ENCODE data around the gene CD3E.

Gene CD3E

DNA sequence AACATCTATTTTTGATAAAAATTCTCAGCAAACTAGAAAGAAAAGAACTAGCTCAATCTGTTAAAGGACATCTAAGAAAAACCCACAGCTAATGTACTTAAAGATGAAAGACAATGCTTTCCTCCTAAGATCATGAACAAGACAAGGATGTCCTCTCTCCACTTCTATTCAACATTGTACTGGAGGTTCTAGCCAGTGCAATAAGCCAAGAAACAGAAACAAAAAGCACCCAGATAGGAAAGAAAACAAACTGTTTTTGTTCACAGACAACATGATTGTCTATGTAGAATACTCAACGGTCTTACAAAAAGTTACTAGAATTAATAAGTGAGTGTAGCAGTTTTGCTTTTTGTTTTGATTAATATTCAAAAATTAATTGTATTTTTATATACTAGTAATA is 30.2 kb downstream of the CD3E start:
- no peak for DNase-seq

DNA sequence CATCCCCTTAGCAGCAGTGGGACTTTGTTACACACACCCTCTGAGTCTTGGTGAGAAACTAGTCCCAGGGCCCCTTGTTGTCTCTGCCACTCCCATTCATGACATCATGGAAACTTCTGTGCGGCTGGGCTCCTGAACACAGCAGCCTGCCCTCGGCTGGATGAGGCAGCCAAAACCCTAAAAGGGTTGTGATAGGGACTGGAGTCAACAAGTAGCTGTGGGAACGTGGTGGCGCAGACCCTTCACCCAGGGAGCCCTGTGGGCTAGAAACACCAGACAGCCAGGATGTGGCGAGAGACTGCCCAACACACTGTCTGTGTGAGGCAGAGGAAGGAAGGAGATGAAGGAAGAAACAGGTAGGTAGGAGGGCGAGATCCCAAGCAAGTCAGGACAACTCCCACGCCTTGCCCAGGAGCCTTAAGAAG is 34.1 kb downstream of the CD3E start:
- DNase-seq = no peak

DNA sequence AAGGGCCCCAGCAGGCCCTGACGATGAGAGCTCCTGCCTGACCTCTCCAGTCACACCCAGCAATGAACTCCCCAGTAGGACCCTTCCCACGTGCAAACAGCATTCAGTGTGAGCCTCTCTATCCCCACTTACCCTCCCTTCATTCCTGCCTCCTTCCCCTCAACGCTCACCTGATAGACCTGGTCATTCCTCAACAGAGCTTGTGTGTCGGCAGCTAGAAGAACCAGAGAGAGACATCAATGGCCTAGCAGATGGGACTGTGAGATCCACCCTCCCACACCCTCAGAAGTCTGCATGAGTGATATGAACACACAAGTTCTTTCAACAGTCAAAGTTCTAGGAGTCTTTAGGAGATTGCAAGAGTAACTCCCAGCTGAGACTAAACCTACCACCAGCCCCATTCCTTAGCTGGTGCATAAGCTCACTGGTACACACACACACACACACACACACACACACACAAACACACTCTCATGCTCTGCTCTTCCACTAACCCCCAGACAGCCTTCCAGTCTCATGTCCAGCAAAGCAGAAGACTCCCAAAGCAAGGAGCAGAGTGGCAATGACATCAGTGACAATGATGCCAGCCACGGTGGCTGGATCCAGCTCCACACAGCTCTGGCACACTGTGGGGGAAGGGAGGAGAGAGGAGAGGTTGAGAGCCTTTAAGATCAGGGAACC is 34.9 kb downstream of the CD3E start:
- DNase-seq = no peak

DNA sequence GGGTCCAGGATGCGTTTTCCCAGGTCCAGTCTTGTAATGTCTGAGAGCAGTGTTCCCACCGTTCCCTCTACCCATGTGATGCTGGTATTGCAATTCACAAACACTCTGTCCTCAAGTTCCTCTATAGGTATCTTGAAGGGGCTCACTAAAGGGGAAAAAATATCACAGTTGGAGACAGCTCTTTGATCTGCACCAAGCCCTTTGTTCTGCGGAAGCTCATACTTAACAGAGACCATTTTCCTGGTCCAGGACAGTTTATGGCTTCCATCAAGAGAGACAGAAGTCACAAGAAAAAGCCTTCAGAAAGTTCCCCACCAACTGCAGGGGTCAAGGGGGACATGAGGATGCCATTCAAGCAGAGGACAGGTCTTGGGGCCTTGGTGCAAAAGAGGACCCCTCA is 35.9 kb downstream of the CD3E start:
- DNase-seq = no peak

DNA sequence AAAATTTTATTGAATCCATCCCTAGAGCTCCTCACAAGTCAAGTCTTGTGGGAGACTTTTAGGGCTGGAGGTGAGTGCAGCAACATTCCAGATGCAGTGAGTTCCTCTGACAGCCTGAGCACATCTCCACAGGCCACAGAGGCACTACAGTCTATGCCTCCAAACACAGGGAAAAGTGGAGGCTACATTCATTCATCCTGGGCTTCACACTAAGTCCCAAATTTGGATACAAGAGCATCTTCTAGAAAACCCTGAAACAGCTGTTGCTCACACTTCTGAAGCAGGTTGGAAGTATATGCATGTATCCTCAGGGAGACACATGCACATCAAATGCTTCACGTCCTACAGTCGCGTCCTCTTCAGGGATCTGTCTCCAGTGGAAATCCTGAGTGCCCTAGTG is 36.7 kb downstream of the CD3E start:
- DNase-seq = no peak

DNA sequence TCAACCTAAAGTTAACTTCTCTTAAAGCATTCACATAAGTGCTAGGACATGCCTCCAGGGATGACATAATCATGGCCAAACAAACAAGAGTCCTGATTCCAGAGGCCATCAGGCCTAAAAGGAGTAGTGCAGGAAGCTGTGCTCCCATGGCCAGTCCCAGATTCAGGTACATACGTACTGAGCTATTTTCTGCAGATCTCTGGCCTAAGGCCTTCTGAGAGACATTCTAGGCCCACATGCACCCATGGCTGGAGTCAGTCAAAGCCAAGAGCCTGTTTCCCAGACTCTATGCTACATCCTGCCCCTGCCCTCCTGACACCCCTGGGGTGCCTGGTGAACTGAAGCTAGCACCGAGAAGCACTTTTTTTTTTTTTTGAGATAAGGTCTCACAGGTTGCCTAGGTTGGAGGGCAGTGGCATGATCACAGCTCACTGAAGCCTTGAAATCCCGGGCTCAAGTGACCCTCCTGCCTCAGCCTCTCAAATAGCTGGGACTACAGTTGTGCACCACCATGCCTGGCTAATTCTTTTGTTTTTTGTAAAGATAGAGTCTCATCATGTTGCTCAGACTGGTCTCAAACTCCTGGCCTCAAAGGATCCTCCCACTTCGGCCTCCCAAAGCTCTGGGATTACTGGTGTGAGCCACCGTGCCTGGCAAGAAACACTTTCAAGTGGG is 37.4 kb downstream of the CD3E start:
- no peak for DNase-seq

DNA sequence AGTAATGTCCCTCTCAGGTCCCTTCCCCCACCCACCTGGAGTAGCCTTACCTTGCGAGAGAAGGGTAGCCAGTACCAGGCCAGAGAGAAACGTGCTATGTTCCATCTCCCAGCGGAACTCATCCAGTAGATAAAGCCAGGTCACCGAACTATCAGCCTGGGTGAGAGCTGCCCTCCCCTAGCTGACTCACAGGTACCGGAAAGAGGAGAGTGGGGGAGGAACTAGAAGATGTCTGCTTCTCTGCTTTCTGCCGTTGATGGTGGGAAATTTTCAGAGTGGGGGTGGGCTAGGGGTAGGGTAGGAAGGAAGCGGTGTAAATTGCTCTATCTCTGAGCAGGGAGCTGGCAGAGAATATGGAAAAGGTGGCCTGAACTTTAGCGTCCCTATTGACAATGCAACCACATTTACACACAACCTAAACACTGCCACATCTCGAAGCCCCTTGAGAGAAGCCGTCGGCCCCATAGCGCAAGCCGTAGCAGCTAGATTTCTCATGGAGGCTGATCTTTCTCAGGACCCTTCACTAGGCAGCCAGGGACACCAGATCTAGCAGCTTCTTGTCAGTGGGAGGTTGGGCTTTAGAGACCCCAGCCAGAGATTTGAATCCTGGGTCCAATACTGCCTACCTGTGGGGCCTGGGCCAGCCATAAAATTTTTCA is 38.1 kb downstream of the CD3E start, which contains the start of gene CD3D:
Gene CD3D, minus strand, starts transcription at position 203 of the 659 bp plus-strand sequence. Its CDS starts 98 bp downstream, at position 105.
- no peak for DNase-seq

DNA sequence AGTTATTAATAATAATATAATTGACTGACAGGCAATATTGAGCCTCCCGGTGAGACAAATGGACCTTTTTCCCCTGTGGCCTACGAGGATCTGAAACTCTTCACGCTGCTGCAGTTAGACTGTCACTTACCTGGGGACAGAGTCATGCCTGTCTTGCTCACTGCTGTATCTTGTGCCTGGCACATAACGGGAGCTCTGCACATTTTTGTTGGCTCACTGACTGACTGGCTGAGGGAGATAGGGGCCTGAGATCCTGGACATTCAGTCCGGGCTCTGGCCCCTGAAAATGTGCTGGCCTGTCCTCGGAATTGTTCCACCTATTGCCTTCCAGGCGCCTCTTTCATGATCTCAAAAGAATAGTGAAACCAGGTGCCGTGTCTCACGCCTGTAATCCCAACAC is 38.7 kb downstream of the CD3E start:
- DNase-seq = no peak

DNA sequence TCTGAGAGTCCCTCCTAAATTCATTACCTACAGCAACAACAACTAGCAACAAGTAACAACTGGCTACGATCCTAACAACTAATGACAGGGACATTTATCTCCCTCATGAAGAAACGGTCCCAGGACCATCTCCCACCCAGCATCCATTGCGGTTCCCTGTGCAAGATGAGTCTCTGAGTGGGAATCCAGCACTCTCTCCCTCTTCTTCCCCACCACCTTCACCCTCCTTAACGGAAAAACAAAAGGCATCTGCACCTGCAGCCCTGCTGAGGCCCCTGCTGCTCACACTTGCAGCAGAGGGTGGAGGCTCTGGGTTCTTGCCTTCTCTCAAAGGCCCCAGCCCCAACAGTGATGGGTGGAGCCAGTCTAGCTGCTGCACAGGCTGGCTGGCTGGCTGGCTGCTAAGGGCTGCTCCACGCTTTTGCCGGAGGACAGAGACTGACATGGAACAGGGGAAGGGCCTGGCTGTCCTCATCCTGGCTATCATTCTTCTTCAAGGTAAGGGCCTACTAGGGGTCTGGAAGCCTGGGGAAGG is 39.5 kb downstream of the CD3E start, which contains the start of gene CD3G:
Gene CD3G, plus strand, starts transcription at position 364 of the 535 bp plus-strand sequence. Its CDS starts 80 bp downstream, at position 444.
- no peak for DNase-seq

DNA sequence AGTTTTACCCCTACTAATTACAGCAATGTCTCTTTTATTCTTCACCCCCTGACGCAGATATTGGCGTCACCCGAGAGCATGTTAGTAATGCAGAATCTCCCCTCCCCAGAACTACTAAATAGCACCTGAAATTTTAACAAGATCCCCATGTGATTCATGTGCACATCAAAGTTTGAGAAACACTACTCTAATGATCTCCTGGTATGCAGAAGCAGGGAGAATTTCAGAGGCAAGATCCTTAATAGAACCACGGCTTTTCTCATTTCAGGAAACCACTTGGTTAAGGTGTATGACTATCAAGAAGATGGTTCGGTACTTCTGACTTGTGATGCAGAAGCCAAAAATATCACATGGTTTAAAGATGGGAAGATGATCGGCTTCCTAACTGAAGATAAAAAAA is 44.9 kb downstream of the CD3E start:
- DNase-seq = no peak

DNA sequence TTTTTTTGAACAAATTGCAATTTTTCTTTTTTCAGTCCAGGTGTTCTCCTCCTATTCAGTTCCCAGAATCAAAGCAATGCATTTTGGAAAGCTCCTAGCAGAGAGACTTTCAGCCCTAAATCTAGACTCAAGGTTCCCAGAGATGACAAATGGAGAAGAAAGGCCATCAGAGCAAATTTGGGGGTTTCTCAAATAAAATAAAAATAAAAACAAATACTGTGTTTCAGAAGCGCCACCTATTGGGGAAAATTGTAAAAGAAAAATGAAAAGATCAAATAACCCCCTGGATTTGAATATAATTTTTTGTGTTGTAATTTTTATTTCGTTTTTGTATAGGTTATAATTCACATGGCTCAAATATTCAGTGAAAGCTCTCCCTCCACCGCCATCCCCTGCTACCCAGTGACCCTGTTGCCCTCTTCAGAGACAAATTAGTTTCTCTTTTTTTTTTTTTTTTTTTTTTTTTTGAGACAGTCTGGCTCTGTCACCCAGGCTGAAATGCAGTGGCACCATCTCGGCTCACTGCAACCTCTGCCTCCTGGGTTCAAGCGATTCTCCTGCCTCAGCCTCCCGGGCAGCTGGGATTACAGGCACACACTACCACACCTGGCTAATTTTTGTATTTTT is 48.7 kb downstream of the CD3E start:
- no peak for DNase-seq

DNA sequence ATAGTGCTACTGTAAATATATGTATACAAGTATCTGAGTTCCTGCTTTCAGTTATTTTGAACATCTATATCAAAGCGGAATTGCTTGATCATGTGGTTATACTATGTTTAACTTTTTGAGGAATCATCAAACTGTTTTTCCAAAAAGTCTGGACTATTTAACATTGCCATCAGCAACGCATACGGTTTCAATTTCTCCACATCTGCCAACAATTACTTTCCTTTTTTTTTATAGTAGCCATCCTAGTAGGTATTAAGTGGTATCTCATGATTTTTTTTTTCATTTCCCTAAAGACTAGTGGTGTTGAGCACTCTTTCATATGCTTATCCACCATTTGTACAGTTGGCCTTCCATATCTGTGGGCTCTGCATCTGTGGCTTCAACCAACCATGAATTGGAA is 53.5 kb downstream of the CD3E start:
- DNase-seq = no peak

DNA sequence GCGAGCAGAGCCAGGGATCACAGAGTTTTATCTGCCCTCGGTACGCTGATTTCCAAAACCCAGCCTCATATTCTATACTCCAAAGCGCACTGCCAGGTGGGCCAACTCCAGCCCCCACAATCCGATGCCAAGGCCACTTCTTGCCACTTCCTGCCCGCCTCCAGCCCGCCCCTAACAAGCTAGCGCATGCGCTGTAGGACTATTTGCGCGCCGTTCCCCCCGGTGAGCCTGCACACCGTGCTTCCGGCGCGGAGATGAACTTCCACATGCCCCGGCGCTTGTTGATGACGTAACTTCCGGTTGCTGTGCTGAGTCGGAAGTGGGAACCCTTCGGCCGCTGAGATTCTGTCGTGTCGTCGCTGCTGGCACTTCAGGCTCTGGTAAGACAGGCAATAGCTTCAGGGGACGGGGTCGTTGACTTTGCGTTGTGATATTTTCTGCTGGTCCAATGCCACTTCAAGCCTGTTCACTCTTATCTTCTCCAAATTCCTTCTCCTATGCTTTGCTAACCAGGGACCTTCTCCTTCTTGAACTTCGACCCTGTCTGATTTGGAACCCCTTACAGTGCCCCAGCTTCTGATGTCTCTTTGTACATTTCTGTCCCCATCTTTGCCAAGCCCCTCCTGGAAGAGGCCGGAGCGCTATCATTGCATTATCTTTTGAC is 54.9 kb downstream of the CD3E start, which contains the start of gene UBE4A:
Gene UBE4A, plus strand, starts transcription at position 306 of the 664 bp plus-strand sequence. CDS start 5,481 bp downstream, outside the sequence.
- DNase-seq = peak; percentile 93

DNA sequence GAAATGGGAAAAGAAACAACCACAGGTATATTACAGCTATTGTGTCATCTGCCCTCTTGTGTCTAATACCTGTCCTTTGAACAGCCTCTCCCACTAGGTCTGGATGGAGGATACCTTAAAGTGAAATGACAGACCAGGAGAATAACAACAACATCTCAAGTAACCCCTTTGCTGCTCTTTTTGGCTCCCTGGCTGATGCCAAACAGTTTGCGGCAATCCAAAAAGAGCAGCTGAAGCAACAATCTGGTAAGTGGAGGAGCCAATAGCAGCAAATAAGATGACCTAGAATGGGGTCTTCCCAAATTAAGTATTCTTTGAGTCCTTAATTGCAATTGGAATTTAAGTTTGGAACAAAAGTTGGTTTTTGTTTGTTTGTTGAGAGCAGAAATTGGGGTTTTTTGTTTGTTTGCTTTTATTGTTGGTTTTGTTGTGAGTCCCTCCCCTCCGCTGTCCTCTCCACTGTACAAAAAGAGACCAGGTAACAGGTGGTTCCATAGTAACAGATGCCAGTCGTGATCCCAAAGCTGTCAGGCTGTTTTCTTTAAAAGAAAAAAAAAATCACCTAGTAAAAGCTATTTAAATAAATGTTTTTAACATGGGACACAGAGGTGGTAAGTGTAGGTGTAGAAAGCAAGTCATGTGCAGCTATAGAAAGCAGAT is 60.6 kb downstream of the CD3E start:
- no peak for DNase-seq
